ENCODE data around the gene HOXA10. TPM values are rescaled to one million over a fixed set of nuclear protein-coding genes. Genes with fewer than 3 reads are reported as not detected.

The HOXA10 gene
- total and polyA plus RNA-seq, 8 donors = 0.18 to 337 (median 0.92) TPM; not detected in 5

DNA sequence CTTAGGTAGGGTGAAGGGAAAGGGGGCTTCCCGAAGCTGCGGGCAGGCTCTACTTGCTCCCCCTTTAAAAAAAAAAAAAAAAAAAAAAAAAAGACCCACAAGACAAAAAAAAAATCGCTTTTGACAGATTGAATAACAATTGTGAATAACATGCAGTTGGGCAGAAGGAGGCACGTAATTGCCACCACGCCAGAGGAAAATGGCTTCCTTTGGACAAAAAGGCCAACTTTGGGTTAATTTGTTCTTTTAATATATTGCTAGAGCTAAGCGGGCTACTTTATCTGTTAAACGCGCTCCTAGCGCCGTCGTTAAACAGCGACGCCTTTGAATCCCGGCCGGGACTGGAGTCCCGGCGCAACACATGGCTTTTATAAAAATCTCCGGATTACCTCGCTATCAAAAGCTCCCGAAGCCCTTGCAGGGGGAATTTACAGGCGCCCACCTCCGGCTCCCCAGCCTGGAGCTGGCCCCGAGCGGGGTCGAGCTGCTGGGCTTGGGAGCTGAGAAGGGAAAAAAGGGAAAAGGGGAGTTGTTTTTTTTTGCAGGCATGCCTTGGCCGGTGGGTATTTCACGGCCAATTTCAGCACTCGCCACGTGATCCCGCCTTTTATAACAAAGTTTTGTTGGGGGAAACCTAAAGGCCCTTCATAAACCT, 9.7 kb upstream of the HOXA10 start:
- no peaks in the 10 kb centered on the region for H3K36me3 ChIP-seq
- peaks cover 73 to 100% (median 95%) of the 10 kb centered on the region in 3 donors for H3K27me3 ChIP-seq
- peaks cover 38 to 60% (median 54%) of the 10 kb centered on the region in 4 donors for H3K4me1 ChIP-seq
- TF ChIP-seq EP300 (IDR thresholded peaks at IDR 0.05) (no peak), POLR2A (IDR thresholded peaks at IDR 0.05) (no peak), POLR2AphosphoS5 (IDR thresholded peaks at IDR 0.05) (no peak)
- TF ChIP-seq, protein P1, sequence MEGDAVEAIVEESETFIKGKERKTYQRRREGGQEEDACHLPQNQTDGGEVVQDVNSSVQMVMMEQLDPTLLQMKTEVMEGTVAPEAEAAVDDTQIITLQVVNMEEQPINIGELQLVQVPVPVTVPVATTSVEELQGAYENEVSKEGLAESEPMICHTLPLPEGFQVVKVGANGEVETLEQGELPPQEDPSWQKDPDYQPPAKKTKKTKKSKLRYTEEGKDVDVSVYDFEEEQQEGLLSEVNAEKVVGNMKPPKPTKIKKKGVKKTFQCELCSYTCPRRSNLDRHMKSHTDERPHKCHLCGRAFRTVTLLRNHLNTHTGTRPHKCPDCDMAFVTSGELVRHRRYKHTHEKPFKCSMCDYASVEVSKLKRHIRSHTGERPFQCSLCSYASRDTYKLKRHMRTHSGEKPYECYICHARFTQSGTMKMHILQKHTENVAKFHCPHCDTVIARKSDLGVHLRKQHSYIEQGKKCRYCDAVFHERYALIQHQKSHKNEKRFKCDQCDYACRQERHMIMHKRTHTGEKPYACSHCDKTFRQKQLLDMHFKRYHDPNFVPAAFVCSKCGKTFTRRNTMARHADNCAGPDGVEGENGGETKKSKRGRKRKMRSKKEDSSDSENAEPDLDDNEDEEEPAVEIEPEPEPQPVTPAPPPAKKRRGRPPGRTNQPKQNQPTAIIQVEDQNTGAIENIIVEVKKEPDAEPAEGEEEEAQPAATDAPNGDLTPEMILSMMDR (IDR thresholded peaks at IDR 0.05) = no peak
- no peak overlapping the region for H3K27ac ChIP-seq
- intact Hi-C loops (cut with DNase I; ENCODE audit: low total_unique reads) = no loop called here
- DNase-seq = peak in 1 of 2 donors; percentile 23
- peak overlapping the region; percentile 18 to 52 (median 40) for H3K4me3 ChIP-seq
- WGBS, 5 donors = 3 to 8% (median 6%) methylated on average over 30 of the region's 30 CpGs
- peaks cover 0 to 16% (median 0%) of the 10 kb centered on the region in 4 donors for H3K9me3 ChIP-seq

DNA sequence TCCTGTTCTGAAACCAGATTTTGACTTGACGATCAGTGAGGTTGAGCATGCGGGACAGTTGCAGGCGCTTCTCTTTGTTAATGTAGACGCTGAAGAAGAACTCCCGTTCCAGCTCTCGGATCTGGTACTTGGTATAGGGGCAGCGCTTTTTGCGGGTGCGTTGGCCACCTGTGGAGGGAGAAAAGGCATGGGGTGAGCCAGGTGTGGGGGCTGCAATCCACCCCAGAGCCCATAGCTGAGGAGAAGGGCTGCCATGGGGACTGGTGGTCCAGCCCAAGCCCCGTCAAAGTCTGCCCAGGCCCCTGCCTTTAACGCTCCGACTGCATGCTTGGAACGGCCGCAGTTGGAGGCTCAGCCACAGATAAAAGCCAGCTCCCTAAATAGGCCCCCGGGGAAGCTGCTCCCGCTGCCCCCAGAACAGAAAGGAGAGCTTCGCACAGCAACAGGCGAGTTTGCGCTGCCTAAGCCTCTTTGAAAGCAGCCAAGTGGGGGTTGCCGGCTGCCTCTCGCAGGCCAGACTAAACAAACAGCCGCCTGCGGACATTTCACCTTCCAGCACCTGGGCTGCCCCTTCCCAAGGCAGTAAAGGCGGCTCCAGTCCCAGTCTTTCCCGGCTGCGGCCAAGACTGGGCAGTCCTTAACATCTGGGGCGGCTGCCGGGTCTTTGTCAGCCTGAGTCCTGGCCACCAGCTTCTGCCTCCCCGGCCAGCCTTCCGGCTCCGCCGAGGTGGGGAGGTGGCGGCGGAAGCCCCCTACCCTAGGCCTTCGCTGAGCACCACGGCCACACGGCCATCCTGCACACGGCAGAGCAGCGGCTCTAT, 9.0 kb upstream of the HOXA10 start:
- WGBS, 5 donors = 9 to 16% (median 12%) methylated on average over 30 to 39 of the region's 39 CpGs
- no peak overlapping the region for H3K27ac ChIP-seq
- peaks cover 65 to 100% (median 93%) of the 10 kb centered on the region in 3 donors for H3K27me3 ChIP-seq

DNA sequence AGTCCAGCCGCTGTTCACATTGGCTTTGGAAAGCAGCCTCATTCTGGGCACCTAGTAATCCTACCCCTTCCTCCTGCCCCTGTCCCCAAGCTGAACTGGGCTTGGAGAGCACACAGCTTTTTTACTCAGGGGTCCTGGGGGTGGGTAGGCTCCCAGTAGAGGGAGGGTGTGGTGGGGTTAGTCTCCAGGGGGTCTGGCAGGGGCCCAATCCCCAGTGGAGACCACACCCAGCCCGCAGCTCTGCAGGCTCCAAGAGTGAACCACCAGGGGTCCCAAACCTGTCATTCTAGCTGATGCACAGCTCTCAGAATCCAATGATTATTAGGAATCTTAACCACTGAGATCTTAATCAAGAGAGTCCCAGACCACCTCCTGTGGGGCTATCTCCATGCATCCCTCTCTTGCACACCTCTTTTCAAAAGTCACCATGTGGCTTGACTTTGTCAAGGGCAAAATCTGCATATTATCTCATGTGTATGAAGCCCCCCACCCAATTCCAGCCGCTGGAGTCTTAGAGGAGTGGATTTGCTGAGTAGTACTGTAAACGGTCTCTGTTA, 8.2 kb upstream of the HOXA10 start:
- no peak overlapping the region for H3K4me3 ChIP-seq
- intact Hi-C loops (cut with DNase I; ENCODE audit: low total_unique reads) = no loop called here
- peaks cover 25 to 46% (median 40%) of the 10 kb centered on the region in 4 donors for H3K4me1 ChIP-seq
- TF ChIP-seq POLR2A (IDR thresholded peaks at IDR 0.05) = no peak
- no peaks in the 10 kb centered on the region for H3K36me3 ChIP-seq
- H3K27me3 ChIP-seq = peaks cover 60 to 100% (median 93%) of the 10 kb centered on the region in 3 donors
- 27 to 42% (median 31%) methylated on average over 3 to 4 of the region's 4 CpGs for WGBS, 5 donors
- H3K9me3 ChIP-seq = peaks cover 0 to 6% (median 0%) of the 10 kb centered on the region in 4 donors
- peak in 1 of 2 donors; percentile 5 for DNase-seq
- H3K27ac ChIP-seq = no peak overlapping the region

More for the DNA sequence above, 9.0 kb upstream of the HOXA10 start:
- Histone ChIP-seq H3K9me3 (peaks cover 0 to 9% (median 0%) of the 10 kb centered on the region in 4 donors), H3K4me3 (peak overlapping the region in 1 of 4 donors; percentile 10), H3K36me3 (no peaks in the 10 kb centered on the region), H3K4me1 (peaks cover 30 to 53% (median 46%) of the 10 kb centered on the region in 4 donors)
- intact Hi-C loops (cut with DNase I; ENCODE audit: low total_unique reads) = no loop called here
- TF ChIP-seq, protein P1 (IDR thresholded peaks at IDR 0.05) = no peak
- TF ChIP-seq EP300 (IDR thresholded peaks at IDR 0.05) = no peak
- TF ChIP-seq POLR2A (IDR thresholded peaks at IDR 0.05) = no peak
- TF ChIP-seq POLR2AphosphoS5 (IDR thresholded peaks at IDR 0.05) = no peak
- peak in 1 of 2 donors; percentile 16 for DNase-seq

DNA sequence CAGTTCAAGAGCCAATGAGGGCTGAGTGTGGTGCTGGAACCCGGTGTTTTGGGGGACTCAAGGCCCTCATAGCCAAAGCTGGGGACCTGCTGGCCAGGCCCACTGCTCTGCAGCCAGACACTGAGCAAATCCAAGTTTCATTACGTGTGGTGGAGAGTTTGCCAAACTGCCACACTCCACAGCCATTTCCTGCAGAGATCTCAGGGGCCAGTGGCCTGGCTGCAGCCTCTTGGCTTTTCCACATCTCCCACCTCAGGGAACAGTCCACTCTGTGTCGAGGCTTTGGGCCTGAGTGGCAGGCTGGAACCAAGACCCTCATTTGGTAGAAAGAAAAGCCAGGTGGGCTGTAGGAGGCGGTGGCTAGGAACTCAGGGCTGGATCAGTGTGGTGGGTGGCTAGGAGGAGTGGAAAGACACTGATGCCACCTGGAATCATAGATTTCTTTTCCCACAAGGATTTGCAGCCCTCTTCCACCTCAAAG, 7.7 kb upstream of the HOXA10 start:
- Histone ChIP-seq H3K36me3 (no peaks in the 10 kb centered on the region), H3K4me3 (no peak overlapping the region), H3K27ac (no peak overlapping the region), H3K27me3 (peaks cover 60 to 100% (median 93%) of the 10 kb centered on the region in 3 donors), H3K4me1 (peaks cover 25 to 46% (median 39%) of the 10 kb centered on the region in 4 donors), H3K9me3 (peaks cover 0 to 6% (median 0%) of the 10 kb centered on the region in 4 donors)
- peak in 1 of 2 donors; percentile 5 for DNase-seq
- WGBS, 5 donors = 34 to 57% (median 42%) methylated on average over 4 of the region's 4 CpGs
- TF ChIP-seq POLR2A (IDR thresholded peaks at IDR 0.05) (no peak), POLR2AphosphoS5 (IDR thresholded peaks at IDR 0.05) (no peak), EP300 (IDR thresholded peaks at IDR 0.05) (no peak)
- TF ChIP-seq, protein P1 (IDR thresholded peaks at IDR 0.05) = no peak
- intact Hi-C loops (cut with DNase I; ENCODE audit: low total_unique reads) = no loop called here

Data from stomach (tissue), 9 donors.